HepG2 (cell line): ENCODE data around the gene HYOU1.

Experiments
- JUN ChIP-seq: sonication (generic); formaldehyde crosslinking; IDR thresholded peaks from 2 replicates; pipeline ENCODE4 v1.4.0; 2020; ENCODE audit warnings: mild to moderate bottlenecking, missing genetic modification reagents
- ZNF343 ChIP-seq: sonication (generic); formaldehyde crosslinking; IDR thresholded peaks from 2 replicates; pipeline ENCODE4 v1.4.0; 2020; ENCODE audit warnings: mild to moderate bottlenecking, missing genetic modification reagents

DNA sequence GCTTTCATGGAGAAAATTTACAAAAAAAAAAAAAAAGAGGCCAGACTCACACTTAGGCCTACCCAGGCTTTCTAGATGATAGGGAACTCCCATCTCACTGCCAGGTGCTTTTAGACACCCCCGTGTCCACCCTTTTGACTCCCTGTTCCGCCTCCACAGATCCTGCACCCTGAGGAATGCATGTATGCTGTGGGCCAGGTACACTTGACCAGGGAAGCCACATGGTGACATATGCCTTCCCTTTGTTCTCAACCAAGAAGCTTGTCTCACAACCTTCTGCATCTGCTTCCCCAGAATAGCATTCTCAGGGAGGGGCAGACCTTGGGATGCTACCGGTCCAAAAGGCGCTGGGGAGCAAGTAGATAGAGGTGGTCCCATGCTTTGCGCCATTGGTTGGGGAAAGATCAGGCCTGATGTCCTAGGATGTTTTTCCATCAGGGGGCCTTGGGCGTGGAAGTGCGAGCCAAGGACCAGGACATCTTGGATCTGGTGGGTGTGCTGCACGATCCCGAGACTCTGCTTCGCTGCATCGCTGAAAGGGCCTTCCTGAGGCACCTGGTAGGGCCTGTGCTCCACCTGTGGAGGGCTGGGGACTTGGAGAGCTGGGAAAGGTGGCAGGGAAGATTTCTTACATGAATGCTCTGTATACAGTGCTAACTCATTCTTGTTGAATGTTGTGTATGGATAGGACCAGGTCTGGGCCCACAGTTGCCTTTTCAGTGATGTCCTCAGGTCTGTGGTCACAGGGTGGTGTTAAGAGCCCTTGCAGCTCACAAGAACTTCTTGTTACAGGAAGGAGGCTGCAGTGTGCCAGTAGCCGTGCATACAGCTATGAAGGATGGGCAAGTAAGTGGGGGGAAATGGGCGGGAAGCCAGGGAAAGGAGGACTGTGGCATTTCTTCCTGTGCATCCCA is 35.2 kb upstream of the HYOU1 start:
- TF ChIP-seq ZNF343 (CRISPR knock-in tag) (no peak), JUN (CRISPR knock-in tag) (no peak)
